GM21526 (cell line): ENCODE data around the gene AQP5.
"Not testable (repeated sequence)": the region's sequence is repeated elsewhere in the genome, so short reads cannot be mapped to it uniquely, and the experiment has no call there.

ENCODE experiments used
- ATAC-seq: cut with Tn5 transposase; IDR thresholded peaks from one replicate; pipeline ENCODE4 v1.9.1; 2021; ENCODE audit warnings: moderate library complexity; ENCODE audit not compliant: unreplicated experiment, low FRiP score

Gene AQP5

DNA sequence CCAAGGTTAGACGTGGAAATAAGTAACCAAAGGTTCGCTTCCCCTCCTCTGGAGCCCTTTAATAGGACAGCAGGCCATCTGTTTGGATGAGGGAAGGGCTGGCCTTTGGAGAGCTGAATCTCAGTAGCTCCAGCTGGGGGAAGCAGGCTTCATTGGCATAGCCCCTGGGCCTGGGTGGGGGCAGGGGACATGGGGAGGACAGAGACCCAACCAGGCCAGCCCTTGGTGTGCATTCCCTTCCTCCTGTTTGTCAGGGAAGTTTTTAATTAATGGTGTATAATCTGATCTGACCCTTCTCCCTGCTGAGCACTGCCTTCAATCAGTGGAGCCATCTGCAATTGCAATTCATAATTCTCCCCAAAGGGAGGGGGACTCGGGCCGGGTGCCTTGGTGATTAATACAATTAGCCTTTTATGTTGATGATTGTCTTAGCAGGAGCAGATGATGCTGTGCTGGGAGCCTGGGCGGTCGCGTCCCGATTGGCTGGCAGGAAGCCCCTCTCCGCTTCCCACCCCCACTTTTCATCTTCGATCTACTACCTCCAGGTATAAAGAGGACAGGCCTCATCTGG, 17.4 kb downstream of the AQP5 start:
- no peak for ATAC-seq

DNA sequence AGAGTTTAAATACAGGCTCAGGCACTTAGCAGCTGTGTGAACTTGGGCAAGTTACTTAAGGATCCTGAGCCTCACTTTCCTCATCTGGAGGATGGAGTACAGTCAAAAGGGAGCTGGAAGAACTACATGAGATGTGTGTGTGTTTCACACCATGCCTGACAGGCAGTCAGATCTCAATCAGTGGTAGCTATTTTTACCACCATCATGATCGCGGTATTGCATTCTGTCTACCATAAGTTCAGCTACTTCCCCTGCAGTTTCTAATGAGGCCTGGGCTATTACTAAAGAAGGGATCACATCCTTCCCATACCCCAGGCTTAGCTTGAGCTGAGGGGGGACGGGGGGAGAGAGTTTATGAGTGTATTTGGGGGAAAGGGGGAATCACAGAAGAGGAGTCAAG, 18.1 kb downstream of the AQP5 start:
- no peak for ATAC-seq

DNA sequence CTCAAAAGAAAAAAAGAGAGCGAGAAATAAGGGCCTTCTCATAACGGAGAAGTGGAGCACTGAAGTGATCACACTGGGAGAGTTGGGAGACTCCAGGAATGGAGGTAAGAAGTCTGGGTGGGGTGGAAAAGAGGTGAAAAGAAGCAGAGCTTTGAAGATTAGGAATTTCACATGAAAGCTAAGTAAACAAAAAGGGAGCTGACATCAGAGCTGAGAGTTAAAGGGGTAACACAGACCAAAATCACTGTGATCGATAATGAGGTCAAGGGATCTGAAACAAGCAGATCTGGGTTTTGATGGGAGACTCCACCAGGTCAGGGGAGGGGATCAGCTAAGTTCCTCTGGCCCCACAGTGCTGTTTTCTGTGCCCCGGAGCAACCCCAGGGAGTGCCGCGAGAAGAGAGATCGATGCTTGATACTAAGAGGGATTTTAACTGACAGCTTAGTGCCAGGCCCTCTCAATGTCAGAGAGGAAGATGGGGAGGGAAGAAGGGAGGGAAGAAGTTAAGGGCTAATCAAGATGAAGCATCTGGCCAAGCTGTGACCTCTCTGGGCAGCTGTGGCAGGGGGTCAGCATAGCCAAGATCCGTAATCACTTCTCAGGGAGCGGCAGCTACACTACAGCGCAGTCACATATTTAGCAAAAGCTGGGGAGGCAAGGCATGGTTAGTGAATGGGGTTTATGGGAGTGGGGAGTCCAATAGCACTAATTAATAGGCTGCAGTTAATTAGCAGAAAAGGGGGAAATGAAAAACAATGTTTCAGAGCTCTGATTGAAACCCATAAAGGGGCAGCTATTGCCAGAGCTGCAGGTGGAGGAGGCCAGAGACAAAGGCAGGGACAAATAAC, 19.1 kb downstream of the AQP5 start:
- ATAC-seq, result no peak

DNA sequence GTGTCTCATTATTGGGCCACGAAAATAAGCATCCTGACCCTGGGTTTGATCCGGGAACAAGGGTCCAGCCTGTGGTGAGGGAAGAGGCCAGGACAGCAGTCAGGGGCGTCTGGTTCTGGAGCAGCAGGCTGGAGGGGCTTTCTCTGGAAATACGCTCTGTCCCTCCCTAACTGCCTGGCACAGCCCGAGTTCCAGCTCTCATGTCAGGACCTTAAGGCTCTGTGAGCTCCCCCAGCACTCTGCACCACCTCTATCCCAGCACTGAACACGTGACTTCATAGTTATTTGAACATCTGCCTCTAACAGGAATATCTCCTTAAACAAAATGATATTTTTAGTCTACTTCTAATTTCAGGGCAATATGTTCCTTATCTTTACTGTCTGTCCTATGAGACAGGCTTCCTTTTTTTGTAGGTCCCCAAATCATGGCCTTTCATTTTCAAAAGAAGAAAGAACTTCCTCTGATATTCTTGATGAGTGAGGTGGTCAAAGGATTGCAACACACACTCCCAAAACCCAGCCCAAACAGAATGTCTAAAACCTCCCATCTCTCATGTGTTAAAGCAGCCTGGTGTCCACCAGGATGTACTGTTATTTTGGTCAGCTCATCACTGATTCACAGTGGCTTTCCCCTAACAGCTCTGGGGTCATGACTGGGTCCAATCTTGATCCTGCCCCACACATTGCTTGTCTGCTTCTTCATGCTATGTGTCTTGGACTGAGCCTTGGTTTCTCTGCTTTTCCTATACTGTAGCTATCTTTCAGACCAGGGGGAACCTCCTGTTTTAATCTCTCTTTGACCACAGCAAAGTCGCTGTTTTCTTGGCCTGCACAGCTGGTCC, 20.8 kb downstream of the AQP5 start:
- ATAC-seq, result no peak

DNA sequence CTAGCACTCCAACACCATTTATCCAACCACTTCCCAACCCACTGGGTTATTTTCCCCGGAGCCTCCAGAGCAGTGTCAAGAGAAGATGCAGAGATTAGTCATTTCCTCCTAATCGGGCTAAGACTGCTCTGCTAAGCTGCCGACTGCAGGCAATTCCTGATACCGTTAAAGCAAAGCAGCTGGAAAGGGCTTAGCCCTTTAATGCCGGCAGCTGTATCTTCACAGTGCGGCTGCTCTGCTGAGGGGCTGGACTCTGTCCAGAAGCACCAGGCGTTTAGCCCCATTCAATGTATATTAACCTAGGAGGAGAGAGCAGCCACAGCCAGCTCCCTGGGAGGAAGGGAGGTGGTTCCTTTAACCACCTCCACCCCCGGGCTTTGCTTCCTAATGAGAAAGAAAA, 22.2 kb downstream of the AQP5 start:
- ATAC-seq, result no peak

DNA sequence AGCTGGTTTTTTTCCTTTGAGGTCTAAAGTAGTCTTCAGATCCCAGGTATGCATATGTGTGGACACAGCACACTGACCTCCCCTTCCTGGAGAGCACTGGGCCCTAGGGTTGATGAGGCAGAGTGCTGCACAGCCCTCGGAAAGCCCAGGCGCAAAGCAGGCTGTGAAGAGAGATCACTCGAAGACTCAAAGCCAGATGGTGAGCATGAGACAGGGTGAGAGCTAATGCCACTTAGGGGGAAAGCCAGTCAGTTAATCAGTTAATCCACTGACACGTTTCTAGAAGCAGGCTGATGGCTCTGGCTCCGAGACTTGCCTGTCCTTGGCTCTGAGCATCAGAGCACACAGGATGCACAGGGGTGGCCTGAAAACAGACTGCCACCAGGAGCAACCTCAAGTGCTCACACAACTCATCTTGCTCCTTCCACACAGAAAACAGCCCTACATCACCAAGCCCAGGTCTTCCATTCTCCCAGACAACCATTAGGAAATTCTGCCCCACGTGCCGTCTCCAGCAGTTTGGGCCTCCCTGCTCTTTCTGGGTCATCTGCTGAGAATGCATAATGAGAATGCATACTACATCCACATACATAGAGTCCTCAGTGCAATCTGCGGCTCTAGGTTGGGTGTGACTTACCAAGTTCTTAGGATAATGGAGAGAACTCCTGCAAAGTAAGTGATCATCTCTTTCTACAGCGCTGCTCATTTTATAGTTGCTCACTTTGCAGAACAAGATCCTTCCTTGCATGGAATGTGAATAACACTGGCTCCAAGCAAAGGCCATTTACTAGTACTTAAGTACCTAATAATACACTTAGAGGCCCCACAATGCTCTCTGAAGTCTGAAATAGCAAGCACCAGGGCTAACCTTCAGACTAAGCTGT, 23.0 kb downstream of the AQP5 start:
- no peak for ATAC-seq

DNA sequence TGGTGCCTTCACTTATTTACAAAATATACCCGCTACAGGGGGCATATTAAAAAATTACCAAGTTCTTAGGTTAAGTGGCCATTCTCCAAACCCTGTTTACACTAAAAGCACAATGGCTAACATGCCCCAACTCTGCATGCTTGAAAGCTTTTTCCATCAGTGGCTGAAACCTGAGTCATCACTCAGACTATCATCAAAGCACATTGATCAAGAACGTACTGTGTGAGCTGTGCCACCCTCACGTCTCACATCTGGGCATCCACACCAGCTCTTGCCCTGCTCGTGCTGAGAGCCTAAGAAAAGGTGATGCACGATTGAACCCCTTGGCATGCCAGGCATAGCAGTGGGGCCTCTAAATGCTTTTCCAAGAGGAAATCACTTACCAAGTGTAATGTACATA, 24.3 kb downstream of the AQP5 start:
- no peak for ATAC-seq

DNA sequence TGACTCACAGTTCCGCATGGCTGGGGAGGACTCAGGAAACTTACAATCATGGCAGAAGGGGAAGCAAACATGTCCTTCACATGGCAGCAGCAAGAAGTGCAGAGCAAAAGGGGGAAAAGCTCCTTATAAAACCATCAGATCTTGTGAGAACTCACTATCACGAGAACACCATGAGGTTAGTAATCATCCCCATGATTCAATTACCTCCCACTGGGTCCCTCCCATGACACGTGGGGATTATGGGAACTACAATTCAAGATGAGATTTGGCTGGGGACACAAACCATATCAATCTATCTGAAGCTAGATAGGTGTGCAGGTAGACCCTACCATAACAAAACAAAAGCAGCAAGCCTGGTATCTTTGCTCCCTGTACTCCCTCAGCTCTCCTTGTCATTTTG, 24.8 kb downstream of the AQP5 start:
- not testable (repeated sequence) for ATAC-seq

DNA sequence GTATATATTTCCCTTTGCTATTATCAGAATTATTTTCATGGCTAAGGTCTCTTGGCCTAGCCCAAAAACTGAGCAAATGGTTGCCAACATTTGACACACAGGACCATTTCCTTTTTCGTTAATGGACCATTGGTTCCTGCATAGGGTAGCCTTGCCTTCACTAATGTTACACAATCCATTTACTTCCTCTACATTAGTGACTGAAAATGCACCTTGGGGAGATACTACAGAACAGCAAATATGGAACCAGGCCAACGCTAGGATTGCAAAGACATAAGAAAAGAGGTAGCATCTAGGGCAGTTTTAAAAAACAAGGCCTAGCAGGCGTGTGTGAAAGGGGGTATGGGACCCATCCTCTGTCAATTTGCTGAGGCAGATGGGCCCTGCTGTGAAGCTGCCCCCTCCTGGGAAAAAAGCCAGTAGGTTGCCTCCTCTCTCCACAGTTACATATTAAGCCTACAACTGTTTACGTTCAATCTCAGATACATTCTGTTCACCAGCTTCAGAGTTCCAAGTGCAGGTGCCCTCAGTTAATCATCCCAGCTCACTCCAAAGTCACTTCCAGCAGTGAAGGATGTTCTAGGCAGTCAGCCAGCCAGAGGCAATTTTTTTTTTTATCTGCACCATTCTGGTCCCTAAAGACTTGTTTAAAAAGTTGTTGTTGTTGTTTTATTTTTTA, 26.1 kb downstream of the AQP5 start:
- no peak for ATAC-seq

DNA sequence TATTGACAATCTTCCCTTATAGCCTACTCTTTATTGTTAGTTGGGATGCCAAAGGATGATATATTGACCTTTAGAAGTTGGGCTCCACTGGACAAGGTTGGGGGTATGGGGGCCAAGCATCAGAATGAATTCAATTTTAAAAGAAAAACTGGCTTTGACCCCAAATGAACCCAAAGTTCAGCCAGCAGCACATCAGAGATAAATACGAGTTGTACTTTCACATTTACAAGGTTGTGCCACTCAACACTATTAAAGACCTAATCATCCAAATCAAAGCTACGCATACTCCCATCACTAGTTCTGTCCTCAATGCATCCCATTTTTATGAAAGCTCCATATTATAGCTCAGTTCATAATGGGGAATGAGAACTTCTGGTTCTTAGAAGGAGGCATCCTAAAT, 27.7 kb downstream of the AQP5 start:
- ATAC-seq, result not testable (repeated sequence)

DNA sequence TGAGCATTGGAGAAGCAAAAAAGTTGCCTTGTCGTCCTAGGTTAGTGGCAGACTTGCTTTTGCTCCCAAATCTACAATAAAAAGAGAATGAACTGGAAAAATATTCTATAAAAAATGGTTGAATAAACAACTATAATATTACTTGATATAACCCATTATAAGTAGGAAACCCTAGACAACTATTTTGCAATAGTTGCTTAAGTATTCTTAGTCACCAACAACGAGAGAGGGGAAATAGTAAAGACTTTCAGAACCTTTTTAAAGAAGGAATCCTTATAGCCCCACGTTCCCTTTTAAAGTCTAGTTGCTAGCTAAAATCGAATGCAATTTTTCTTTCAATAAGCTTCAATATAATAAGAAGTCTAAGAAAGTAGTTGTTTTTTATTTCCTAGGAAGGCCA, 28.6 kb downstream of the AQP5 start:
- ATAC-seq, result no peak

DNA sequence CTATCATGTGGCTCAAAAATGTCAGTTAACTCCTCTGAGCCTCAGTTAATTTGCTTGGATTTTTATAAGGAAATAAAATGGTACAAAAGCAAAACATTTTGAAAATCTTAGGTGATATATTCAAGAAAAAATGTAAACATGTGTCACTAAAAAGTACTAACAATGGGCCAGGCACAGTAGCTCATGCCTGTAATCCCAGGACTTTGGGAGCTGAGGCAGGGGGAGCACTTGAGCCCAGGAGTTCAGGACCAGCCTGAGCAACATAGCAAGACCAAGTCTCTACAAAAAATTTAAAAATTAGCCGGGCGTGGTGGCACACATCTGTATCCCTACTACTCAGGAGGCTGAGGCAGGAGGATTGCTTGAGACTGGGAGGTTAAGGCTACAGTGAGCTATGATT, 36.8 kb downstream of the AQP5 start:
- no peak for ATAC-seq

DNA sequence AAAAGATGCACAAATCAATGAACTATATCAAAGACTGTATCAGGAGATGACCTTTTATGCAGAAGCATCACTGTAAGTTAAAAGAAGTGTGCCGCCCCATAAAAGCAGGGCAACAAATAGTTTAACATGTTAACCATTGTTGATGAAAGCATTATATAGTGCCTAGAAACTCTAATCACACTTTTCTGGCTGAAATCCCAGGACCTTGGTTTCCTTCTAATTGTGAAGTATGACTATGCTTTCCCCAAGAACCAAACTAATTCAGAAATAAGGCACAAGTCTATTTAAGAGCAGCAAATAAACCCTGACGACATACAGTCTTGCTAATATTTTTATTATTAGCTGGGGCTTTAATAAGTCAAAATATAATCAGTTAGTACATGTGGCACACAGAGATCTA, 41.9 kb downstream of the AQP5 start:
- no peak for ATAC-seq

DNA sequence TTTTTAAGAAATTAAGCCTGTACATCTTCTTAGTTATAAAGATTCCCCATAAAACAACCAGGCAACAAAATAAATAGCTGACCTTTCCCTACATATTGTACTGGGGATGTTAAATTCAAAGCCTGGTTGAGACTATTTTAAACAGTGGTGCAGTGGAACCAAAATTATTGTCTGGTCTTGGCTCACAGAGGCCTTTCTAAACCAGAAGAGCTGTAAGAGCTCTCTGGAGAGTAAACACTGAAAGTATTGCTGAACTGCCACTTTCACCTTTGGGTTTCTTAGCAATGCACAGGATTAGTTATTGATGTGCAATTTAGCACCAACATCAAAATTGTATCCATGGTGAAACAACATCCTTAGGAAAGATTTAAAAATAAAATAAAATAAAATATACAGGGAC, 43.0 kb downstream of the AQP5 start:
- ATAC-seq, result no peak

DNA sequence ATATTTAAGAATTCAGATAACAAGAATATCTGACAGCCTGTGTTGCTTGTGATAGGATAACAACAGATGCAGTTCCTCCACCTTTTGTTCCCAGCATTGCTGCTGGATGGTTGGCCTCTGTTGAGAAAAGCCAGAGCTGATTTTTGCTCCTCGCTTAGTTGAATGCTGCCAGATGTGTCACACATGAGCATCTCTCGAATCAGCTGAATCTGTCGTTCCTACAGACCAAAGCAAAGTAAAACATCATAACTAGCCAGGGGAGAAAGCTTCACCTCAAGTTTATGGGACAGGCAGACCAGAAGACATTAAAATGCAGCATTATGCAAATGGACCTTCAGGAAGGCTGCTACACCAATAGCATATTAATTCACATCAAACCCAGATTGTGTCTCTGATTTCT, 43.5 kb downstream of the AQP5 start:
- no peak for ATAC-seq

DNA sequence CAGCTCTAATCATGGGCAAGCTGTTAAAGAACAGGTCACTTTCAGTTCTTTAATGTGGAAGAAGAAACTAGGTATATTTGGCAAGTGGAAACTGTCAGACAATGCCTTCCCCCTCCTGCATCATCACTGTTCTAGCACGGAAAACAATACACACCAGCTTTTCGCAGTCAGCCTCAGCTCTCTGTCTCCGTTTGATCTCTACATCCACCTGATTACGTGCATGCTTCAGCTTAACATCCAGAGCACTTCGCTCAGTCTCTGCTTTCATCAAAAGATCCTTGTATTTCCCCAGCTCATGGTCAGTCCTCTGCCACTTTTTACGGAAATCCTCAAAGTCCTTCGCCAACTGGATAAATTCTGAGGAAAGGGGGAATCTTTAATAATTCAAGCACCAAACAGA, 44.6 kb downstream of the AQP5 start:
- no peak for ATAC-seq

DNA sequence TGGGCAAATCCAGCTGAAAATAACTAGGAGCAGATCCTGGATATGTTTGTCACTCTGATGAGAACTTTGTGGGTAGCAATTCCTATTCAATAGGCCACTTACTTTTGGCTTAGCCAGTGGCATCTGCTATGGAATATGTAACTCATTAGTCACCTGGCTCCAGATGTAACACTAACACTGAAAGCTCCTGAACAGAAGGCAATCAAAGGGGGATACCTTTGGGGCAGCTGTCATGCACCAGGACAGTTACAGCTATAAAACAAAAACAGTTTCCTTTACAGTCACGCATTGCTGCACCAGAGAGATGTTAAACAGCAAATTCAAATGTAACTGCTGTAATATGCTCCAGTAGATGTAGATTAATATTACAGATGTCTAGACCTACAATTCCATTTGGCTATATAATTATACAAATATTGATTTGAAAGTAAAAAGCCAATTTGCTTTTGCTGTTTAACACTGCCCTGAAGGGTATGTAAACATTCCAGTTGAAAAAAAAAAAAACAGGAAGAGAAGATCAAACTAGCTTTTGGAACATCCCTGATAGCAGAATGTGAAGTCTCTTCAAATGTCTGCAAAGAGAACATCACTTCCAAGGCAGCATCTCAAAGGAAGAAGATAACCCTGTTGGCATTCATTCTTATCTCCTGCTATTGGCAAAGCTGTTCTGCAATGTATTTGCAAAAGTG, 45.2 kb downstream of the AQP5 start:
- no peak for ATAC-seq

DNA sequence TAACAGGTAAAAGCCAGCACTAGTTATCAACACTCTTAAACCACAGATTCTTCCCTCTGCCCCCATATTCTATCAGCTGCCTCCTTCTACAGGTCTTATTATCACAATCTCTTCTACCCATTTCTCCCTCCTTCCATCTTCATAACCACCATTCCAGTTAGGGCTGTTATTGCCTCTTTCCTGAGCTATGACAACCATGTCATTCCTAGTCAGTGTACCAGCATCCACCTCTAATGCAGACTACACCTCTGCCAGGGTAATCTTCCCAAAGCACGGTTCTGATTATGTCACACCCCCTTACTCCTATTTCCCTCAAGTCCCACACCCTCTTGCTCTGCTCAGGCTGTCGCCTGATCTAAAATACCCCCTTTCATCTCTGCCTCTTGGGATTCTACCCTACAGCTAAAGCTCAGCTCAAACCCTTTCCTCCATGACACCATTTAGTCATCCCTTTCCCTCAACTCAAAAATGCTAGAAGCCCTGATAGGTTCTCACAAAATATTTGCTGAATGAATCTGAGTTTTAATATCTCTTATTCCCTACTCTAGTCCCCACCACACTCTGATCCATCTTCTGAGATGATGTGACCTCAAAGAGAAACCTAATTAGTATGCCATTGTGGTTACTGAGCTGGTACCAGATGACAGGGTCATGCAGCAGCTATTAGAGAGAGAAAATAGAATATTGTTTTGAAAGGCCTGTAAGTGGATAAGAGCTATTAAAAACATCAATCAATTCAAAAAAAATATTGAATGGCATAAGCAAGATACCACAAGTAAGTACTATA, 51.9 kb downstream of the AQP5 start:
- no peak for ATAC-seq

DNA sequence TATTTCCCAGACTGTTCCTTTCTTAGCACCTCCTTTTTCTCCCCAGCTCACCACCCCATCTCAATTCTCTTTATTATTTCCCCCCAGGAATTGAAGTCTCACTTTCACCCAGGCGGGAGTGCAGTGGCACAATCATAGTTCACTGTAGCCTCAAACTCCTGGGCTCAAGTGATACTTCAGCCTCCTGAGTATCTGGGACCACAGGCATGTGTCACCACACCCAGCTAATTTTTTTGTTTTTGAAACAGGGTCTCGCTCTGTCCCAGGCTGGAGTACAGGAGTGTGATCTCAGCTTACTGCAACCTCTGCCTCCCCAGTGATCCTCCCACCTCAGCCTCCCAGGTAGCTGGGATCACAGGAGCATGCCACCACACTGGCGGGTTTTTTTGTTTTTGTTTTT, 52.7 kb downstream of the AQP5 start:
- no peak for ATAC-seq
